A673 (cell line): Measurements from ENCODE around the gene SPEF2. TPM values are rescaled to one million over a fixed set of nuclear protein-coding genes. Genes with fewer than 3 reads are reported as not detected.
A peak's percentile ranks its signal among the peaks of the same experiment; 100 is the strongest.

Experiments used
- BruUV-seq: library from RNA; stranded (reverse); fragments of 400-500 nt; replicated peaks from 2 replicates; lab custom pipeline; 2021; lab: Mats Ljungman, UMichigan
- CTCF ChIA-PET: fragments of 300-600 bp; sonication (Branson Sonifier 250); formaldehyde crosslinking; loops from one replicate; lab custom pipeline; 2022; ENCODE audit warnings: antibody characterized with exemption; lab: Charles Lee
- POLR2A ChIA-PET: fragments of 300-600 bp; sonication (Branson Sonifier 250); formaldehyde crosslinking; loops from one replicate; lab custom pipeline; 2022; ENCODE audit warnings: antibody characterized with exemption; ENCODE audit not compliant: low non-redundant PET; lab: Charles Lee
- DNase-seq: peaks from one replicate; pipeline ENCODE4 v3.0.0-alpha.2; 2015; ENCODE audit warnings: low spot score
- H3K27ac ChIP-seq: fragments of 200-600 bp; sonication (generic); 2 replicates; pipeline ENCODE4 v1.5.1; 2016; ENCODE audit warnings: mixed run types, low read depth, mild to moderate bottlenecking, mixed read lengths, antibody characterized with exemption, low read length; ENCODE audit not compliant: poor library complexity, severe bottlenecking
- H3K27me3 ChIP-seq: fragments of 200-600 bp; sonication (generic); replicated peaks from 2 replicates; pipeline ENCODE4 v1.6.1; 2017; ENCODE audit warnings: mixed run types, low read depth, mild to moderate bottlenecking, mixed read lengths, antibody characterized with exemption, low read length; ENCODE audit not compliant: insufficient read depth, poor library complexity
- H3K36me3 ChIP-seq: fragments of 200-600 bp; sonication (generic); 2 replicates; pipeline ENCODE4 v1.6.1; 2016; ENCODE audit warnings: mixed run types, mild to moderate bottlenecking, mixed read lengths, antibody characterized with exemption, low read length; ENCODE audit not compliant: insufficient read depth, poor library complexity, severe bottlenecking
- H3K4me1 ChIP-seq: fragments of 200-600 bp; sonication (generic); 2 replicates; pipeline ENCODE4 v1.6.1; 2017; ENCODE audit warnings: mixed run types, mild to moderate bottlenecking, mixed read lengths, antibody characterized with exemption, low read length; ENCODE audit not compliant: insufficient read depth, poor library complexity, severe bottlenecking
- H3K4me3 ChIP-seq: fragments of 200-600 bp; sonication (generic); 2 replicates; pipeline ENCODE4 v1.5.1; 2016; ENCODE audit warnings: low read depth, mixed run types, mild to moderate bottlenecking, mixed read lengths, low read length; ENCODE audit not compliant: poor library complexity, severe bottlenecking
- H3K9me3 ChIP-seq: fragments of 200-600 bp; sonication (generic); 2 replicates; pipeline ENCODE4 v1.6.1; 2016; ENCODE audit warnings: mixed run types, low read depth, mild to moderate bottlenecking, mixed read lengths, antibody characterized with exemption, low read length; ENCODE audit not compliant: poor library complexity, severe bottlenecking
- EZH2 ChIP-seq: fragments of 200-600 bp; sonication (generic); IDR thresholded peaks from 2 replicates; pipeline ENCODE4 v1.6.1; 2017; ENCODE audit warnings: borderline replicate concordance, low read depth, mild to moderate bottlenecking, mixed read lengths, antibody characterized with exemption, low read length; ENCODE audit not compliant: poor library complexity, severe bottlenecking
- intact Hi-C: fragments of 100-400 bp; cut with micrococcal nuclease; formaldehyde crosslinking; loops from one replicate; pipeline ENCODE4 v1.10.0; 2022; ENCODE audit not compliant: unreplicated experiment
- total RNA-seq: library from RNA; stranded (reverse); gene quantifications from 2 replicates; pipeline ENCODE4 v1.2.3, GENCODE V29; 2021
- TF ChIP-seq, protein P1 (sequence below): fragments of 300-800, 200-600 bp; sonication (generic); conservative IDR thresholded peaks from 2 replicates; pipeline ENCODE4 v1.5.1; 2017; ENCODE audit warnings: low read depth, mild to moderate bottlenecking, antibody characterized with exemption, low read length, moderate library complexity, mixed read lengths

SPEF2 gene
- total RNA-seq, 1 experiment from 2014 or later: 1.5 TPM

- H3K9me3 ChIP-seq: no peaks in the 10 kb centered on the region
- POLR2A ChIA-PET: no interaction called here
- H3K27me3 ChIP-seq: no peaks in the 10 kb centered on the region
- DNase-seq: no peak
- TF ChIP-seq, protein P1, sequence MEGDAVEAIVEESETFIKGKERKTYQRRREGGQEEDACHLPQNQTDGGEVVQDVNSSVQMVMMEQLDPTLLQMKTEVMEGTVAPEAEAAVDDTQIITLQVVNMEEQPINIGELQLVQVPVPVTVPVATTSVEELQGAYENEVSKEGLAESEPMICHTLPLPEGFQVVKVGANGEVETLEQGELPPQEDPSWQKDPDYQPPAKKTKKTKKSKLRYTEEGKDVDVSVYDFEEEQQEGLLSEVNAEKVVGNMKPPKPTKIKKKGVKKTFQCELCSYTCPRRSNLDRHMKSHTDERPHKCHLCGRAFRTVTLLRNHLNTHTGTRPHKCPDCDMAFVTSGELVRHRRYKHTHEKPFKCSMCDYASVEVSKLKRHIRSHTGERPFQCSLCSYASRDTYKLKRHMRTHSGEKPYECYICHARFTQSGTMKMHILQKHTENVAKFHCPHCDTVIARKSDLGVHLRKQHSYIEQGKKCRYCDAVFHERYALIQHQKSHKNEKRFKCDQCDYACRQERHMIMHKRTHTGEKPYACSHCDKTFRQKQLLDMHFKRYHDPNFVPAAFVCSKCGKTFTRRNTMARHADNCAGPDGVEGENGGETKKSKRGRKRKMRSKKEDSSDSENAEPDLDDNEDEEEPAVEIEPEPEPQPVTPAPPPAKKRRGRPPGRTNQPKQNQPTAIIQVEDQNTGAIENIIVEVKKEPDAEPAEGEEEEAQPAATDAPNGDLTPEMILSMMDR: no peak
- TF ChIP-seq EZH2: no peak
- no TSS peak for BruUV-seq
- H3K27ac ChIP-seq: no peak overlapping the region
- no peak overlapping the region for H3K4me3 ChIP-seq
- no peaks in the 10 kb centered on the region for H3K36me3 ChIP-seq
- intact Hi-C loops: loop anchor here (1.0 kb wide), 1 partner anchor 150 kb away; no protein-coding TSS in a partner anchor
- H3K4me1 ChIP-seq: no peaks in the 10 kb centered on the region
- CTCF ChIA-PET: interaction anchor here (2.3 kb wide), 1 partner anchor 149 kb away, joined by 13 read pairs; no protein-coding TSS in a partner anchor
Measured at GRCh38 chr5:35776757-35777156, 159.1 kb downstream of the SPEF2 start.

GRCh38 chr5:35777358-35778087, 159.9 kb downstream of the SPEF2 start:
- no peaks in the 10 kb centered on the region for H3K27me3 ChIP-seq
- POLR2A ChIA-PET: no interaction called here
- H3K4me1 ChIP-seq: no peaks in the 10 kb centered on the region
- peak; percentile 87 for DNase-seq
- no peaks in the 10 kb centered on the region for H3K9me3 ChIP-seq
- TF ChIP-seq EZH2: no peak
- TF ChIP-seq, protein P1: peak; percentile 73
- H3K4me3 ChIP-seq: no peak overlapping the region
- CTCF ChIA-PET: interaction anchor here (0.6 to 2.3 kb wide), 4 partner anchors 24 to 152 kb away, joined by 3 to 13 read pairs (median 5); no protein-coding TSS in a partner anchor
- BruUV-seq: no TSS peak
- no peaks in the 10 kb centered on the region for H3K36me3 ChIP-seq
- H3K27ac ChIP-seq: no peak overlapping the region
- intact Hi-C loops: loop anchor here (1.0 kb wide), 1 partner anchor 149 kb away; no protein-coding TSS in a partner anchor

DNA sequence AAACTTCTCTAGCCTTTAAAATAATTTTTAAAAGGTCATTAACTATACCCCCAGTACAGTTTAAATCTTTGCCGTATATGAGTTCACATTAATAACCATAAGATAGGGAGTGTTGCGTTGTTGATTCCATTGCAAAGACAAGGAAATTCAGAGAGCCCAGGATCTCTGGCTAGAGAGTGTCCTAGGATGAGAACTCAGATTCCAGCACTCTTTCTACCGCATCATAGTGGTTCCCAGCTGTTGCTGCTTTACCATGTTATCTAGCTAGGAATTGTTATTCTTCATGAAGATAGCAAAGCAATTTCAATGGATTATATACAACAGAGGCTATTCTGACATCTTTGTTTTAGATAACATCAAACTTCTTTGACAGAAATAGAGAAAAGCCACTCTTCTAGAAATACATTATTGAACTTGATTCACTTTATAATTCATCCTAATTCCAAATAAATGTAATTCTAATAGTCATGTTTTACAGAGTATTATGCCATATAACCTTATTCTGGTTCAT, 160.7 kb downstream of the SPEF2 start:
- TF ChIP-seq, protein P1: no peak
- TF ChIP-seq EZH2: no peak
- Histone ChIP-seq H3K27me3 (no peaks in the 10 kb centered on the region), H3K27ac (no peak overlapping the region), H3K4me1 (no peaks in the 10 kb centered on the region), H3K9me3 (no peaks in the 10 kb centered on the region), H3K36me3 (no peaks in the 10 kb centered on the region), H3K4me3 (no peak overlapping the region)
- BruUV-seq: no TSS peak
- ChIA-PET POLR2A (no interaction called here), CTCF (interaction anchor here (1.3 to 1.5 kb wide), 2 partner anchors 146 to 148 kb away, joined by 4 to 9 read pairs; no protein-coding TSS in a partner anchor)
- intact Hi-C loops: no loop called here
- no peak for DNase-seq
